AG04450 (cell line): ENCODE results near the gene SMOC1. TPM values are rescaled to one million over a fixed set of nuclear protein-coding genes. Genes with fewer than 3 reads are reported as not detected.

Experiments used
- CTCF ChIA-PET: fragments of 300-600, 350-600 bp; formaldehyde crosslinking; extraction: SDS; loops from one replicate; lab custom pipeline; 2022; ENCODE audit warnings: antibody characterized with exemption, inconsistent platforms; lab: Charles Lee
- POLR2A ChIA-PET: fragments of 350-600 bp; formaldehyde crosslinking; extraction: SDS; loops from one replicate; lab custom pipeline; 2021; ENCODE audit warnings: antibody characterized with exemption, inconsistent platforms; lab: Yijun Ruan, JAX
- DNase-seq: peaks from one replicate; pipeline ENCODE4 v3.0.0-alpha.2; 2011; ENCODE audit warnings: low read depth, low spot score
- H3K27ac ChIP-seq: one replicate; pipeline ENCODE4 v1.5.1; 2012; ENCODE audit warnings: low read depth, low read length, control low read depth
- H3K27me3 ChIP-seq: one replicate; pipeline ENCODE4 v1.6.0; 2012; ENCODE audit warnings: low read length; ENCODE audit not compliant: control insufficient read depth, insufficient read depth
- H3K4me3 ChIP-seq: 2 replicates; pipeline ENCODE4 v1.5.1; 2011; ENCODE audit warnings: mild to moderate bottlenecking, low read depth, low read length, control low read depth
- H3K9me3 ChIP-seq: 2 replicates; pipeline ENCODE4 v1.5.1; 2012; ENCODE audit warnings: low read length; ENCODE audit not compliant: control insufficient read depth, insufficient read depth
- polyA plus RNA-seq: library from polyadenylated mRNA; depleted of rRNA; stranded (reverse); fragments of >200 nt; gene quantifications from 2 replicates; pipeline ENCODE4 v1.2.3, GENCODE V29; 2011
- TF ChIP-seq, protein P1 (sequence below): IDR thresholded peaks from 2 replicates; pipeline ENCODE4 v1.5.1; 2011; ENCODE audit warnings: low read depth, low read length, control low read depth, inconsistent platforms

SMOC1 gene
- polyA plus RNA-seq, 1 experiment: 19.2 TPM

DNA sequence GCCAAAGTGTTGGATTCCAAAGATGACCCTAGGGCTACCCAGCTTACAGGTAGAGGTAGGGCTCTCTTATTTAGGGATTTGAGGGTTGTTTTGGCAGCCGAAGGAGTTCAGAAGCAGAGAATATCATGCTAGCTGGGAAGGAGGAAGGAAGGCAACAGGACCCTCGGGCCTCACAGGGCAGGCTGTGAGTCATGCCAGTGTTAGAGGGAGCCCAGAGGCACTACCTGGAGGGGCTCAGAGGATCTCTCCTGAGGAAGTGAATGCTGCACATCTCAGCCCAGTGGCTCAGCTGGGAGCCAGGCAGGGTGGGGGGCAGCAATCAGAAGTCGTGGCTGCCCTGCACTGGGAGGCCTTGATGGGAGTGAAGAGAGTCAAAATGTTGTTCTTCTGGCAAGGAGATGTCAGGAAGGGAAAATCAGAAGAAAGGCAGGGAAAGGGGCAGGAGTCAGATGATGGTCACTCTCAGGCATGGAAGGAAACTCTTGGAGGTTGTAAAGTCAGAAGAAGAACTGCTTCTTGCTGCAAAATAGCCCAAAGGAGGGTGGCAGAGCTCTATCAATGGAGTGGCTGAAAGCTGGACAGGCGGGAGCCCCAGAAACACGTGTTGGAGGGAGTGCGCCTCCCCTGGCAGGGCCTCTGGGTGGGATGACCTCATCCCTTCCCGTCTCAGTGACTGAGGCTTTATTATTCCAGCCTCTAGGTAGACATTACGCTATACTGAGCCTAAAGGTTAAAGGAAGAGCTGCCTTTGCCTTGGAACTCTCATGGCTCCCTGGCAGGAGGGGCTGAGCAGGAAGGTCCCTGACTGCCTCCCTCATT is 141.3 kb downstream of the SMOC1 start:
- Histone ChIP-seq H3K27ac (no peak overlapping the region), H3K27me3 (no peaks in the 10 kb centered on the region), H3K9me3 (no peaks in the 10 kb centered on the region), H3K4me3 (no peak overlapping the region)
- ChIA-PET POLR2A (no interaction called here), CTCF (interaction anchor here (0.7 to 1.5 kb wide), 4 partner anchors 8 to 202 kb away, joined by 3 to 9 read pairs (median 4); no protein-coding TSS in a partner anchor)
- DNase-seq: no peak
- TF ChIP-seq, protein P1, sequence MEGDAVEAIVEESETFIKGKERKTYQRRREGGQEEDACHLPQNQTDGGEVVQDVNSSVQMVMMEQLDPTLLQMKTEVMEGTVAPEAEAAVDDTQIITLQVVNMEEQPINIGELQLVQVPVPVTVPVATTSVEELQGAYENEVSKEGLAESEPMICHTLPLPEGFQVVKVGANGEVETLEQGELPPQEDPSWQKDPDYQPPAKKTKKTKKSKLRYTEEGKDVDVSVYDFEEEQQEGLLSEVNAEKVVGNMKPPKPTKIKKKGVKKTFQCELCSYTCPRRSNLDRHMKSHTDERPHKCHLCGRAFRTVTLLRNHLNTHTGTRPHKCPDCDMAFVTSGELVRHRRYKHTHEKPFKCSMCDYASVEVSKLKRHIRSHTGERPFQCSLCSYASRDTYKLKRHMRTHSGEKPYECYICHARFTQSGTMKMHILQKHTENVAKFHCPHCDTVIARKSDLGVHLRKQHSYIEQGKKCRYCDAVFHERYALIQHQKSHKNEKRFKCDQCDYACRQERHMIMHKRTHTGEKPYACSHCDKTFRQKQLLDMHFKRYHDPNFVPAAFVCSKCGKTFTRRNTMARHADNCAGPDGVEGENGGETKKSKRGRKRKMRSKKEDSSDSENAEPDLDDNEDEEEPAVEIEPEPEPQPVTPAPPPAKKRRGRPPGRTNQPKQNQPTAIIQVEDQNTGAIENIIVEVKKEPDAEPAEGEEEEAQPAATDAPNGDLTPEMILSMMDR: no peak

DNA sequence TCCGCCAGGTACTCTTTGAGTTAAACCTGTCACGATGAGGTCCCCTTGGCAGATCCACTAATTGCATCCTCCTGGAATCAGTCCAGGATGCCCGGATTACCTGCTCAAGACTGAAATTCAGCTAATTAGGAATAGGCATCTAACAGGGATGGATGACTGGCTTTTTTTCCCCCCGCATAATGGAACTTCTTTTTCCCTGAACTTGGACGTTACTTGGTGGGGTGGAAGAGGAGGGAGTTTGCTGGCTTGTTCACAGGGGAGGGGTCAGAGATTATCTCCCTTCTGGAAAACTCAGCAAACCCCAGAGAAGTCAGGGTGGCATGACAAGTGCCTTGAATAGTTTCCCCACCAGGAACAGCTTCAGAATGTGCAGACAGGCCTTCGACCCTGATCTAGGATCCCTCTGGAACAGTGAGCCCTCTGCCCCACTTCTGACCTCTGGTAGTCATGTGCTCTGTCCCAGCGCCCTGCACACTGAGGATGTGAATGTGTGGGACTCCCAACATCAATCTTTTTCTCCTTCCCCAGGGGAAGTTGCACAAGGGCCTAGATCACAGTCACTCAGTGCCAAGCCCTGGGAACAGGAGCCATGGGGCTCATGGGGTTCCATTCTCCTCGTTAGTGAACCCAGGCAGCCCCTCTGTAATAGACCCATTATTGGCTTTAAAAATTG is 142.5 kb downstream of the SMOC1 start:
- ChIA-PET CTCF (interaction anchor here (0.6 to 1.4 kb wide), 2 partner anchors 83 to 203 kb away, joined by 3 to 4 read pairs; no protein-coding TSS in a partner anchor), POLR2A (no interaction called here)
- H3K4me3 ChIP-seq: no peak overlapping the region
- no peaks in the 10 kb centered on the region for H3K9me3 ChIP-seq
- no peaks in the 10 kb centered on the region for H3K27me3 ChIP-seq
- TF ChIP-seq, protein P1: no peak
- no peak overlapping the region for H3K27ac ChIP-seq
- DNase-seq: no peak

- TF ChIP-seq, protein P1: no peak
- DNase-seq: no peak
- H3K4me3 ChIP-seq: no peak overlapping the region
- H3K27ac ChIP-seq: no peak overlapping the region
- POLR2A ChIA-PET: no interaction called here
- H3K9me3 ChIP-seq: no peaks in the 10 kb centered on the region
- CTCF ChIA-PET: no interaction called here
- no peaks in the 10 kb centered on the region for H3K27me3 ChIP-seq
Measured at GRCh38 chr14:70022771-70023445, 143.7 kb downstream of the SMOC1 start.

DNA sequence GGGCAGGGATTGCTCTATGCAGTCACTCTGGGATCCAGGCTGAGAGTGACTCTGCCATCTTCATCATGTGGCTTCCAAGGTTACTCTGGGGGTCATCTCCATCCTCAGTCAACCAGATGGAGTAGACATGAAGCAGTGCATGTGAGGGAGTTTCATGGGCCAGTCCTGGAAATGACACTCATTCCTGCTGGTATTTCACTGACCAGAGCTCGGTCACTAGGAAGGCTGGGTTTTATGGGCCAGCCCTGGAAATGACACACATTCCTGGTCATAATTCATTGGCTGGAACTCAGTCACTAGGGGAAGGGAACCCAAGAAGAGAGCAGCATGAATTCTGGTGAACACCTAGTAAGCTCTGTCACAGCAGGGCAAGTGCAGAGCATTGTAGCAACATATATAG is 144.7 kb downstream of the SMOC1 start:
- Histone ChIP-seq H3K27me3 (no peaks in the 10 kb centered on the region), H3K4me3 (no peak overlapping the region), H3K9me3 (no peaks in the 10 kb centered on the region), H3K27ac (no peak overlapping the region)
- no peak for DNase-seq
- CTCF ChIA-PET: interaction anchor here (0.8 to 2.2 kb wide), 2 partner anchors 146 to 205 kb away, joined by 3 to 10 read pairs; no protein-coding TSS in a partner anchor
- POLR2A ChIA-PET: no interaction called here
- TF ChIP-seq, protein P1: no peak
